Measurements from ENCODE around the gene CTXN1. TPM values are rescaled to one million over a fixed set of nuclear protein-coding genes. Genes with fewer than 3 reads are reported as not detected.

CTXN1 gene
- total and polyA plus RNA-seq, 3 donors from 2014 or later, result 19.4 to 67.2 (median 40.1) TPM

Other genes starting within 250 kb of the CTXN1 start
- not detected for gene MCEMP1, start 249.0 kb downstream of the CTXN1 start, total RNA-seq
- not detected for gene MCEMP1, start 249.0 kb downstream of the CTXN1 start, polyA plus RNA-seq (ENCODE audit: insufficient read depth, low read depth, low replicate concordance)
- gene TRAPPC5, start 245.3 kb downstream of the CTXN1 start, total RNA-seq, result 100 to 1,000 TPM; 194 to 226 TPM
- gene TRAPPC5, start 245.3 kb downstream of the CTXN1 start, polyA plus RNA-seq (ENCODE audit: insufficient read depth, low read depth, low replicate concordance), result 214 TPM
- gene FCER2, start 224.0 kb downstream of the CTXN1 start, total RNA-seq, result under 1 TPM; 0.79 to 0.87 TPM
- gene FCER2, start 224.0 kb downstream of the CTXN1 start, polyA plus RNA-seq (ENCODE audit: insufficient read depth, low read depth, low replicate concordance), result 1.1 TPM
- gene CLEC4G, start 194.0 kb downstream of the CTXN1 start, total RNA-seq, result 1 to 10 TPM in 1 of 2 donors, not detected in 1; 1.2 TPM
- gene CLEC4G, start 194.0 kb downstream of the CTXN1 start, polyA plus RNA-seq (ENCODE audit: insufficient read depth, low read depth, low replicate concordance), result 0.71 TPM
- under 1 TPM; 0.55 to 0.74 TPM for gene CD209, start 178.6 kb downstream of the CTXN1 start, total RNA-seq
- gene CD209, start 178.6 kb downstream of the CTXN1 start, polyA plus RNA-seq (ENCODE audit: insufficient read depth, low read depth, low replicate concordance), result 5.0 TPM
- gene CLEC4M, start 162.9 kb downstream of the CTXN1 start, total RNA-seq, result 10 to 100 TPM in 1 of 2 donors, 1 to 10 TPM in 1; 9.4 to 14.9 TPM
- gene CLEC4M, start 162.9 kb downstream of the CTXN1 start, polyA plus RNA-seq (ENCODE audit: insufficient read depth, low read depth, low replicate concordance), result 14.5 TPM
- 10 to 100 TPM; 45.8 to 68.9 TPM for gene EVI5L, start 95.9 kb downstream of the CTXN1 start, total RNA-seq
- 69.3 TPM for gene EVI5L, start 95.9 kb downstream of the CTXN1 start, polyA plus RNA-seq (ENCODE audit: insufficient read depth, low read depth, low replicate concordance)
- gene PRR36, start 51.7 kb downstream of the CTXN1 start, total RNA-seq, result 1 to 10 TPM; 2.9 to 3.3 TPM
- 0.50 TPM for gene PRR36, start 51.7 kb downstream of the CTXN1 start, polyA plus RNA-seq (ENCODE audit: insufficient read depth, low read depth, low replicate concordance)
- gene LRRC8E, start 37.6 kb downstream of the CTXN1 start, total RNA-seq, result 1 to 10 TPM in 1 of 2 donors, under 1 TPM in 1; 0.79 to 1.4 TPM
- 0.92 TPM for gene LRRC8E, start 37.6 kb downstream of the CTXN1 start, polyA plus RNA-seq (ENCODE audit: insufficient read depth, low read depth, low replicate concordance)
- 10 to 100 TPM; 30.6 to 44.0 TPM for gene MAP2K7, start 22.3 kb downstream of the CTXN1 start, total RNA-seq
- gene MAP2K7, start 22.3 kb downstream of the CTXN1 start, polyA plus RNA-seq (ENCODE audit: insufficient read depth, low read depth, low replicate concordance), result 34.8 TPM
- 1 to 10 TPM in 1 of 2 donors, not detected in 1; 2.2 TPM for gene TGFBR3L, start 11.3 kb downstream of the CTXN1 start, total RNA-seq
- 1.2 TPM for gene TGFBR3L, start 11.3 kb downstream of the CTXN1 start, polyA plus RNA-seq (ENCODE audit: insufficient read depth, low read depth, low replicate concordance)
- gene SNAPC2, start 5.8 kb downstream of the CTXN1 start, total RNA-seq, result 10 to 100 TPM; 72.5 to 88.6 TPM
- 51.9 TPM for gene SNAPC2, start 5.8 kb downstream of the CTXN1 start, polyA plus RNA-seq (ENCODE audit: insufficient read depth, low read depth, low replicate concordance)
- gene TIMM44, start 17.5 kb upstream of the CTXN1 start, total RNA-seq, result 10 to 100 TPM; 68.0 to 71.2 TPM
- gene TIMM44, start 17.5 kb upstream of the CTXN1 start, polyA plus RNA-seq (ENCODE audit: insufficient read depth, low read depth, low replicate concordance), result 33.8 TPM
- gene ELAVL1, start 79.5 kb upstream of the CTXN1 start, total RNA-seq, result 10 to 100 TPM; 75.7 to 84.8 TPM
- 128 TPM for gene ELAVL1, start 79.5 kb upstream of the CTXN1 start, polyA plus RNA-seq (ENCODE audit: insufficient read depth, low read depth, low replicate concordance)
- 1 to 10 TPM in 1 of 2 donors, not detected in 1; 1.7 TPM for gene CCL25, start 126.6 kb upstream of the CTXN1 start, total RNA-seq
- gene CCL25, start 126.6 kb upstream of the CTXN1 start, polyA plus RNA-seq (ENCODE audit: insufficient read depth, low read depth, low replicate concordance), result 0.47 TPM
- 10 to 100 TPM in 1 of 2 donors, 1 to 10 TPM in 1; 2.3 to 17.8 TPM for gene FBN3, start 223.5 kb upstream of the CTXN1 start, total RNA-seq
- 0.62 TPM for gene FBN3, start 223.5 kb upstream of the CTXN1 start, polyA plus RNA-seq (ENCODE audit: insufficient read depth, low read depth, low replicate concordance)

Data from testis (tissue), 3 donors.